DOHH2 (cell line): ENCODE measurements around the gene MCCC2.

Source experiments
- EZH2phosphoT487 ChIP-seq: fragments of 200-600 bp; sonication (generic); IDR thresholded peaks from 2 replicates; pipeline ENCODE4 v1.6.1; 2017; ENCODE audit warnings: borderline replicate concordance, mild to moderate bottlenecking, antibody characterized with exemption, low read length, moderate library complexity, mixed read lengths
- TF ChIP-seq, protein P1 (sequence below): fragments of 200-600 bp; sonication (generic); IDR thresholded peaks from one replicate; pipeline ENCODE4 v1.5.1; 2014; ENCODE audit warnings: antibody characterized with exemption, mild to moderate bottlenecking, low read depth, low read length; ENCODE audit not compliant: poor library complexity, severe bottlenecking

DNA sequence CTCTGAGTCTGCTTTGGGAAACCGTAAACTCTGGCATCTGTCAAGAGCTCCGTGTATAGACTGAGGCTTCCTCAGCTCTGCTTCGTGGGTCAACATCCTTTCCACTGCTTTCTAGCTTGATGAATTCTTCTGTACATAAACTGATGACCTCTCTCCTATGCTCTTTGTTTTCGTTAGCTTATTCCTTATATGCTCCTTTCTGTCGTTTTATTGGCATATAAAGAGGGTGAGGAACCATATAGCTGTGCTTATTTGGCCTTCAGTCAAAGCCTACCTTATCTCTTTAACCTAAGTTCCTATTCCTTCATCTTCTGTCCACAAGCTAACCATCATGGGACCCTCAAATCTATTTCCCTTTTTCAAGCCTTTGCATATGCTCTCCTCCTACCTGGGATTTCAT is 92.6 kb downstream of the MCCC2 start:
- TF ChIP-seq, protein P1, sequence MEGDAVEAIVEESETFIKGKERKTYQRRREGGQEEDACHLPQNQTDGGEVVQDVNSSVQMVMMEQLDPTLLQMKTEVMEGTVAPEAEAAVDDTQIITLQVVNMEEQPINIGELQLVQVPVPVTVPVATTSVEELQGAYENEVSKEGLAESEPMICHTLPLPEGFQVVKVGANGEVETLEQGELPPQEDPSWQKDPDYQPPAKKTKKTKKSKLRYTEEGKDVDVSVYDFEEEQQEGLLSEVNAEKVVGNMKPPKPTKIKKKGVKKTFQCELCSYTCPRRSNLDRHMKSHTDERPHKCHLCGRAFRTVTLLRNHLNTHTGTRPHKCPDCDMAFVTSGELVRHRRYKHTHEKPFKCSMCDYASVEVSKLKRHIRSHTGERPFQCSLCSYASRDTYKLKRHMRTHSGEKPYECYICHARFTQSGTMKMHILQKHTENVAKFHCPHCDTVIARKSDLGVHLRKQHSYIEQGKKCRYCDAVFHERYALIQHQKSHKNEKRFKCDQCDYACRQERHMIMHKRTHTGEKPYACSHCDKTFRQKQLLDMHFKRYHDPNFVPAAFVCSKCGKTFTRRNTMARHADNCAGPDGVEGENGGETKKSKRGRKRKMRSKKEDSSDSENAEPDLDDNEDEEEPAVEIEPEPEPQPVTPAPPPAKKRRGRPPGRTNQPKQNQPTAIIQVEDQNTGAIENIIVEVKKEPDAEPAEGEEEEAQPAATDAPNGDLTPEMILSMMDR, result no peak
- TF ChIP-seq EZH2phosphoT487, result no peak
